ENCODE data around the gene NFIB. TPM values are rescaled to one million over a fixed set of nuclear protein-coding genes. Genes with fewer than 3 reads are reported as not detected.

Gene NFIB
- total RNA-seq, 2 experiments from 2014 or later = not detected

- Mint-ChIP-seq H3K4me3 (no peak overlapping the region), H3K9me3 (no peaks in the 10 kb centered on the region), H3K27me3 (no peaks in the 10 kb centered on the region), H3K36me3 (ENCODE audit: low read depth) (no peaks in the 10 kb centered on the region), H3K27ac (no peak overlapping the region), H3K4me1 (ENCODE audit: low read depth) (no peaks in the 10 kb centered on the region)
- ChIA-PET POLR2A (no interaction called here), CTCF (no interaction called here)
- intact Hi-C loops (cut with micrococcal nuclease) = no loop called here
- ATAC-seq (no peak), DNase-seq (no peak)
- TF ChIP-seq CTCF (IDR thresholded peaks at IDR 0.05) = no peak
Observed at GRCh38 chr9:14132775-14133174, 181.2 kb downstream of the NFIB start.

- no peaks in the 10 kb centered on the region for H3K27me3 Mint-ChIP-seq
- no peaks in the 10 kb centered on the region for H3K9me3 Mint-ChIP-seq
- POLR2A ChIA-PET = no interaction called here
- ATAC-seq (no peak), DNase-seq (no peak)
- H3K27ac Mint-ChIP-seq = no peak overlapping the region
- intact Hi-C loops (cut with micrococcal nuclease) = no loop called here
- CTCF ChIA-PET = no interaction called here
- no peak overlapping the region for H3K4me3 Mint-ChIP-seq
- H3K36me3 Mint-ChIP-seq (ENCODE audit: low read depth) = no peaks in the 10 kb centered on the region
- H3K4me1 Mint-ChIP-seq (ENCODE audit: low read depth) = no peaks in the 10 kb centered on the region
- TF ChIP-seq CTCF (IDR thresholded peaks at IDR 0.05) = no peak
Observed at GRCh38 chr9:14131356-14132088, 182.4 kb downstream of the NFIB start.

DNA sequence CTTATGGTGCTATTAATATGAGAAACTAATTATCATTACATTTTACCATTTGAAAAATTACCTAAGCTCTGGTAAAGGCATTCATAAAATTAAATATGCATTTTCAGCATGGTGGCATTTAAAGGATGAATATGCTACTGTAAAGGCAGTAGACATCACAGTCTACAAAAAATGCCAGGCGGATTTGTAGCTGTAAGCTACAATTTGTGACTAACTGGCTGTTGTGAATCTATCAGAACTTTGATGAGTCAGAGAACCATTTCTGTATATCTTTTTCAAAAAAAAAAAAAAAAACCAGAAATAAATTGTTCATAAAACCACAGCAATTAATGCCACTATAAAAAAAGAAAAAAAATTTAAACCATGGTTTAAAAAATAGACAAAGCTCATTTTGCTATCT is 186.3 kb downstream of the NFIB start:
- H3K27ac Mint-ChIP-seq = no peak overlapping the region
- H3K9me3 Mint-ChIP-seq = no peaks in the 10 kb centered on the region
- DNase-seq = no peak
- ChIA-PET POLR2A (no interaction called here), CTCF (no interaction called here)
- no peaks in the 10 kb centered on the region for H3K4me1 Mint-ChIP-seq (ENCODE audit: low read depth)
- no peak for ATAC-seq
- TF ChIP-seq CTCF (IDR thresholded peaks at IDR 0.05) = no peak
- no peaks in the 10 kb centered on the region for H3K27me3 Mint-ChIP-seq
- intact Hi-C loops (cut with micrococcal nuclease) = no loop called here
- no peak overlapping the region for H3K4me3 Mint-ChIP-seq
- H3K36me3 Mint-ChIP-seq (ENCODE audit: low read depth) = no peaks in the 10 kb centered on the region

DNA sequence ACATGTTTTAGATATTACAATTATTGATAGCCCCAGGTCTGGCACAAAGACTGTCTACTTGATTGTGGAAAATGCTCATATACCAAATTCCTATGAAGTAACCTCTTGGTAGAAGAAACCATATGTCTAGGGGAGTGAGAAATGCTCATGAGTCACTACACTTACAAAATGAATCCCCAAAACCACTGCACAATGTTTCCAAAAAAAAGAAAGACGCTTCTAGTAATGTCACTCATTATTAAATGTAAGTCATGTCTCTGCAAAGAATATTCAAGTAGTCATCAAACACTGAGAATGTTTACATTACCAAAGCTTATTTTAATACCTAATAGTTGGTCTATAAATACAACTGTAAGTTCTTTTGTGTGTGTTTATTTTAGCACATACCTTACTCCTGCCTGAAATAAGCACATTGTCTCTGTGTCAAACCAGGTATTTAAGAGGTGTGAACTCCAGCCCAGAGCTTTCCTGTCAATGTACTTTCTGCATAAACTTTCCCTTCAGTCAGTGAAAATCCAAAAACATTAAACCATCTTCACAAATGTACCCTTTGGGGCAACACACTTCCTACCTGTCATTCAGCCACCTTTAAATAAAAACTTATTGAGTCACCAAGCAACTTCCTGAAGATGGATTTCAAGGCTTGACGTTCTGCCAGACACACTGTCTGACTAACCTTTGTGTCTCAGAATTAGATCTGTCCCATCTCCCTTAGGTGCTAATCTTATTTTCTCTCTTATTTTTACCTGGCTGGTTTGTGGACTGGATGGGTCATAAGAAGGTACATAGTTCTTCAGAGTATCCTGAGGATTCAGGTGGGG is 194.0 kb downstream of the NFIB start:
- Mint-ChIP-seq H3K36me3 (ENCODE audit: low read depth) (no peaks in the 10 kb centered on the region), H3K4me1 (ENCODE audit: low read depth) (no peaks in the 10 kb centered on the region), H3K27me3 (peaks cover 1% of the 10 kb centered on the region), H3K27ac (no peak overlapping the region), H3K4me3 (no peak overlapping the region), H3K9me3 (no peaks in the 10 kb centered on the region)
- ATAC-seq (no peak), DNase-seq (no peak)
- intact Hi-C loops (cut with micrococcal nuclease) = no loop called here
- POLR2A ChIA-PET = interaction anchor here (0.5 kb wide), 1 partner anchor 1616 kb away, joined by 3 read pairs; no protein-coding TSS in a partner anchor
- no peak for TF ChIP-seq CTCF (IDR thresholded peaks at IDR 0.05)
- CTCF ChIA-PET = no interaction called here

DNA sequence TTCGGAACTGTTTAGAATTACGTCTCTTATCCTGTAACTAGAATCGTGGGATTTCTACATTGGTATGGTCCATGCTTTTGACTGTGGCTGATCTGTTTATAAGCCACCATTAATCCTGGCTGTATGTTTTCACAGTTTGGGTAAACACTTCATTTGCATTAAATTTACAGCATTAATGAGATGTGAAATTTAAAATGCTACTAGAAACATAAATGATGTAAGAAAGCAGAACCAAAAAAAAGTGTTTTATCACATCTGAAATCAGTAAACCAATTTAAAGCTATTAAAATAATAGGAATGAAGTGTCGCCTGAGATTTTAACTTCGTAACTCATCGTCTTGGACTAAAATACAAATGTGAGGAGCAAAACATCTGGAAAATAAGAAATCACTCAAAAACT is 201.7 kb downstream of the NFIB start:
- Mint-ChIP-seq H3K36me3 (ENCODE audit: low read depth) (no peaks in the 10 kb centered on the region), H3K9me3 (no peaks in the 10 kb centered on the region), H3K27ac (no peak overlapping the region), H3K4me3 (no peak overlapping the region), H3K27me3 (no peaks in the 10 kb centered on the region), H3K4me1 (ENCODE audit: low read depth) (no peaks in the 10 kb centered on the region)
- CTCF ChIA-PET = no interaction called here
- intact Hi-C loops (cut with micrococcal nuclease) = no loop called here
- ATAC-seq (no peak), DNase-seq (no peak)
- POLR2A ChIA-PET = no interaction called here
- no peak for TF ChIP-seq CTCF (IDR thresholded peaks at IDR 0.05)
